DMS153 treated with DMSO at 0.1 percent for 48 hours (cell line): Measurements from ENCODE around the gene ELOB.

Experiments used
- DNase-seq: peaks from one replicate; lab custom pipeline; 2025; ENCODE audit not compliant: unreplicated experiment; lab: John Stamatoyannopoulos, UW

Gene ELOB

GRCh38 chr16:2749936-2750335, 27.1 kb downstream of the ELOB start:
- DNase-seq = no peak

- DNase-seq = no peak
Measured at GRCh38 chr16:2749476-2749875, 27.6 kb downstream of the ELOB start.

- no peak for DNase-seq
Measured at GRCh38 chr16:2748757-2749455, 28.2 kb downstream of the ELOB start.

GRCh38 chr16:2745961-2746360, 31.1 kb downstream of the ELOB start:
- DNase-seq = no peak

- DNase-seq = no peak
Measured at GRCh38 chr16:2745116-2745890, 31.8 kb downstream of the ELOB start.

- no peak for DNase-seq
Measured at GRCh38 chr16:2744711-2745110, 32.4 kb downstream of the ELOB start.

- DNase-seq = no peak
Measured at GRCh38 chr16:2743007-2743810, 33.9 kb downstream of the ELOB start.

- DNase-seq = no peak
Measured at GRCh38 chr16:2742323-2743006, 34.6 kb downstream of the ELOB start.

GRCh38 chr16:2741168-2741567, 35.9 kb downstream of the ELOB start:
- DNase-seq = no peak

GRCh38 chr16:2740476-2740875, 36.6 kb downstream of the ELOB start:
- no peak for DNase-seq

- DNase-seq = no peak
Measured at GRCh38 chr16:2739625-2740430, 37.3 kb downstream of the ELOB start.

GRCh38 chr16:2738615-2739014, 38.5 kb downstream of the ELOB start:
- DNase-seq = no peak

- DNase-seq = no peak
Measured at GRCh38 chr16:2737895-2738418, 39.1 kb downstream of the ELOB start.

GRCh38 chr16:2737238-2737605, 39.9 kb downstream of the ELOB start:
- DNase-seq = no peak

- DNase-seq = no peak
Measured at GRCh38 chr16:2736476-2737237, 40.4 kb downstream of the ELOB start.

GRCh38 chr16:2734844-2735515, 42.1 kb downstream of the ELOB start:
- no peak for DNase-seq

- DNase-seq = no peak
Measured at GRCh38 chr16:2728034-2728433, 49.0 kb downstream of the ELOB start.

GRCh38 chr16:2726923-2727322, 50.2 kb downstream of the ELOB start:
- DNase-seq = no peak

- DNase-seq = no peak
Measured at GRCh38 chr16:2724816-2725348, 52.2 kb downstream of the ELOB start.
